OCI-LY1 (cell line): ENCODE measurements around the gene DHFR2.

ENCODE experiments used
- H2AFZ ChIP-seq: fragments of 200-600 bp; sonication (generic), shearing (Covaris generic); 2 replicates; pipeline ENCODE4 v1.6.0; 2014; ENCODE audit warnings: antibody characterized with exemption, mild to moderate bottlenecking, low read length
- H3F3A ChIP-seq: fragments of 200-600 bp; sonication (generic), shearing (Covaris generic); 2 replicates; pipeline ENCODE4 v1.6.0; 2014; ENCODE audit warnings: mild to moderate bottlenecking, antibody characterized with exemption, low read length, moderate library complexity; ENCODE audit not compliant: insufficient read depth
- H3K27ac ChIP-seq: fragments of 200-600 bp; sonication (generic); 2 replicates; pipeline ENCODE4 v1.5.1; 2014; ENCODE audit warnings: low read length, mixed run types, mild to moderate bottlenecking, low read depth; ENCODE audit not compliant: poor library complexity, severe bottlenecking
- H3K27me3 ChIP-seq: fragments of 200-600 bp; sonication (generic); 2 replicates; pipeline ENCODE4 v1.6.0; 2014; ENCODE audit warnings: antibody characterized with exemption, mild to moderate bottlenecking, low read length, moderate library complexity; ENCODE audit not compliant: insufficient read depth
- H3K36me3 ChIP-seq: fragments of 200-600 bp; sonication (generic); 2 replicates; pipeline ENCODE4 v1.6.1; 2014; ENCODE audit warnings: mild to moderate bottlenecking, antibody characterized with exemption, low read length, moderate library complexity, mixed read lengths; ENCODE audit not compliant: insufficient read depth
- H3K4me1 ChIP-seq: fragments of 200-600 bp; sonication (generic); 2 replicates; pipeline ENCODE4 v1.5.1; 2014; ENCODE audit warnings: mild to moderate bottlenecking, low read length, moderate library complexity; ENCODE audit not compliant: insufficient read depth, severe bottlenecking
- H3K4me2 ChIP-seq: fragments of 200-600 bp; sonication (generic), shearing (Covaris generic); 2 replicates; pipeline ENCODE4 v1.6.1; 2014; ENCODE audit warnings: low read length
- H3K4me3 ChIP-seq: fragments of 200-600 bp; sonication (generic); 2 replicates; pipeline ENCODE4 v1.5.1; 2014; ENCODE audit warnings: low read length, low read depth, mild to moderate bottlenecking, mixed read lengths; ENCODE audit not compliant: poor library complexity, severe bottlenecking
- H3K79me2 ChIP-seq: fragments of 200-600 bp; shearing (Covaris generic); 2 replicates; pipeline ENCODE4 v1.6.1; 2016; ENCODE audit warnings: mixed run types, low read length, mixed read lengths; ENCODE audit not compliant: insufficient read depth
- H3K9ac ChIP-seq: fragments of 200-600 bp; sonication (generic), shearing (Covaris generic); 2 replicates; pipeline ENCODE4 v1.6.1; 2014; ENCODE audit warnings: mild to moderate bottlenecking, low read length, mixed read lengths
- H3K9me2 ChIP-seq: fragments of 200-600 bp; sonication (generic), shearing (Covaris generic); 2 replicates; pipeline ENCODE4 v1.6.1; 2014; ENCODE audit warnings: low read depth, mild to moderate bottlenecking, low read length, mixed read lengths
- H3K9me3 ChIP-seq: fragments of 200-600 bp; shearing (Covaris generic); 2 replicates; pipeline ENCODE4 v1.6.1; 2014; ENCODE audit warnings: low read length, mixed read lengths
- H4K20me1 ChIP-seq: fragments of 200-600 bp; sonication (generic), shearing (Covaris generic); 2 replicates; pipeline ENCODE4 v1.6.0; 2016; ENCODE audit warnings: mild to moderate bottlenecking, low read length; ENCODE audit not compliant: insufficient read depth
- CTCF ChIP-seq: fragments of 200-600 bp; sonication (generic), shearing (Covaris generic); IDR thresholded peaks from 2 replicates; pipeline ENCODE4 v1.5.1; 2017; ENCODE audit warnings: mild to moderate bottlenecking, antibody characterized with exemption, low read length, moderate library complexity, mixed read lengths
- EZH2 ChIP-seq: fragments of 200-600 bp; sonication (generic), shearing (Covaris generic); IDR thresholded peaks from 2 replicates; pipeline ENCODE4 v1.8.0; 2017; ENCODE audit warnings: borderline replicate concordance, mixed run types, mild to moderate bottlenecking, antibody characterized with exemption, low read length, moderate library complexity, mixed read lengths

DHFR2 gene

DNA sequence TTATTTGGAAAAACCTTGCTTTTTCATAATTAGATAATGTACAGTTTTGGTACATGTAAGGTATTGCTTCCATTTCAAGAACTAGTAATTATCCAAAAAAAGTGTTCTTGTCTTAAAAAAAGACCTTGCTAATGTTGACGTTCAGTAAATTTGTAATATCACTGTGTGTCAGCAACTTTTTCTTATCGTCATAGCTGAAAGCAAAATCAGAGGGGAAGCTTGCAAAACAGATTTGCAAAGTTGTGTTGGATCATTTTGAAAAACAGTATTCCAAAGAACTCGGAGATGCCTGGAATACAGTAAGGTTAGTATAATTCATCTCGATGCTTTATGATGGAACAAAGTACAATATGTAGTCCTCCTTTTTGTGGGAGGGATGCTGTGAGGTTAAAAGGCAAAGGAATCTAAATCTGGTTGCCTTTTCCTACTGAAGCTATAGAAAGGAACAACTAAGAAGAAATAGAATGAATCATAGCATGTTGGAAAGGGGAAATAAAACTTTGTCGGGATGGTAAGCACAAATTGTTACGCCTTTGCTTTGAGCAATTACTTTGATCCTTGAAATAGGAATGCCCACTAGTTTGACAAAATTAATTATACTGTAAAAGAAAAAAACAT, 1.6 kb upstream of the DHFR2 start:
- Histone ChIP-seq H3K27ac (peak overlapping the region; percentile 4), H3K27me3 (no peaks in the 10 kb centered on the region), H3K9me3 (no peaks in the 10 kb centered on the region), H4K20me1 (no peaks in the 10 kb centered on the region), H3K36me3 (peaks cover 38% of the 10 kb centered on the region), H3K9me2 (no peaks in the 10 kb centered on the region), H2AFZ (no peak overlapping the region), H3K4me1 (peaks cover 27% of the 10 kb centered on the region), H3F3A (no peaks in the 10 kb centered on the region), H3K4me3 (peak overlapping the region; percentile 89), H3K79me2 (peaks cover 23% of the 10 kb centered on the region), H3K9ac (peak overlapping the region; percentile 76; the same call in 1 of the 2 replicates), H3K4me2 (peak overlapping the region; percentile 91)
- TF ChIP-seq EZH2 (no peak), CTCF (no peak)

DNA sequence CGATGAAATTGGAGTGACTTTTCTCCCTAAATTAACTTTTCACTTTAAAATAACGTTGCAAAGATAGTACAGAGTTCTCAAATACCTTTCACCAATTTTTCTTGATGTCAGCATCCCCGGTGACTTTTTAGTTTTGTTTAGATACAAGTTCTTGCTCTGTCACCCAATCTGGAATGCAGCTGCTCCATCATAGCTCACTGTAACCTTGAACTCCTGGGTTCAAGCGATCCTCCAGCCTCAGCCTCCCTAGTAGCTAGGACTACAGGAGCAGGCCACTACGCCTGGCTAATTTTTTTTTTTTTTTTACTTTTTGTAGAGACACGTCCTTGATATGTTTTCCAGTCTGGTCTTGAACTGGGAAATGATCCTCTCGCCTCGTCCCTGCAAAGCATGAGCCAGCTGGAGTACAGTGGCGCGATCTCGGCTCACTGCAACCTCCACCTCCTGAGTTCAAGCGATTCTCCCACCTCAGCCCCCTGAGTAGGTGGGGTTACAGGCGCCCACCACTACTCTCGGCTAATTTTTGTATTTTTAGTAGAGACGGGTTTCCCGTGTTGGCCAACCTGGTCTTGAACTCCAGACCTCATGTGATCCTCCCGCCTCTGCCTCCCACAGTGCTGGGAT, 892 bp upstream of the DHFR2 start:
- Histone ChIP-seq H3K9me2 (no peaks in the 10 kb centered on the region), H3K27me3 (no peaks in the 10 kb centered on the region), H3K9ac (peak overlapping the region; percentile 76), H3K36me3 (peaks cover 44% of the 10 kb centered on the region), H3K9me3 (no peaks in the 10 kb centered on the region), H3K4me1 (peaks cover 27% of the 10 kb centered on the region), H3F3A (no peaks in the 10 kb centered on the region), H3K79me2 (peaks cover 23% of the 10 kb centered on the region), H4K20me1 (no peaks in the 10 kb centered on the region), H2AFZ (peak overlapping the region; percentile 29; the same call in 1 of the 2 replicates), H3K4me3 (peak overlapping the region; percentile 89), H3K4me2 (peak overlapping the region; percentile 91), H3K27ac (peak overlapping the region; percentile 94)
- TF ChIP-seq CTCF: no peak
- TF ChIP-seq EZH2: no peak

DNA sequence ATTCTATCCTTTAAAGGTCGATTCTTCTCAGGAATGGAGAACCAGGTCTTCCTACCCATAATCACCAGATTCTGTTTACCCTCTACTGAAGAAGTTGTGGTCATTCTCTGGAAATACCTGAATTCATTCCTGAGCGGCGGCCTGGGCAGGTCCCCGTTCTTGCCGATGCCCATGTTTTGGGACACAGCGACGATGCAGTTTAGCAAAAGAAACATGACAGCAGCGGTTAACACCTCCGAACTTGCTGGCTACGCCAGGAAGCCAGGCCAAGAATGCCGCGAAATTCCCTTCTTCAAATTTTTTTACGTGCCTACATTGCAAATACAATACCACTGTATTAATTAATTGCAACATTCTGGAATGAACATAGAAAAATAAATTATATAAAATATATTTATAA, 1.4 kb downstream of the DHFR2 start:
- Histone ChIP-seq H3K79me2 (peaks cover 23% of the 10 kb centered on the region), H3K4me3 (no peak overlapping the region), H3K36me3 (peaks cover 25% of the 10 kb centered on the region), H3K27ac (no peak overlapping the region), H3F3A (no peaks in the 10 kb centered on the region), H3K27me3 (no peaks in the 10 kb centered on the region), H3K4me2 (no peak overlapping the region), H3K9ac (no peak overlapping the region), H3K9me2 (no peaks in the 10 kb centered on the region), H3K4me1 (peaks cover 27% of the 10 kb centered on the region), H3K9me3 (no peaks in the 10 kb centered on the region), H4K20me1 (no peaks in the 10 kb centered on the region), H2AFZ (no peak overlapping the region)
- no peak for TF ChIP-seq CTCF
- TF ChIP-seq EZH2: no peak
